LHCN-M2 (cell line): Measurements from ENCODE around the gene ABCG8. TPM values are rescaled to one million over a fixed set of nuclear protein-coding genes. Genes with fewer than 3 reads are reported as not detected.
A peak's percentile ranks its signal among the peaks of the same experiment; 100 is the strongest.

Source experiments
- DNase-seq: peaks from one replicate; pipeline ENCODE4 v3.0.0-alpha.2; 2012; ENCODE audit warnings: low read depth
- total RNA-seq: library from RNA; depleted of rRNA; stranded (reverse); fragments of >200 nt; gene quantifications from 2 replicates; pipeline ENCODE4 v1.2.3, GENCODE V29; 2014

ABCG8 gene
- total RNA-seq, 1 experiment from 2014 or later: not detected

DNA sequence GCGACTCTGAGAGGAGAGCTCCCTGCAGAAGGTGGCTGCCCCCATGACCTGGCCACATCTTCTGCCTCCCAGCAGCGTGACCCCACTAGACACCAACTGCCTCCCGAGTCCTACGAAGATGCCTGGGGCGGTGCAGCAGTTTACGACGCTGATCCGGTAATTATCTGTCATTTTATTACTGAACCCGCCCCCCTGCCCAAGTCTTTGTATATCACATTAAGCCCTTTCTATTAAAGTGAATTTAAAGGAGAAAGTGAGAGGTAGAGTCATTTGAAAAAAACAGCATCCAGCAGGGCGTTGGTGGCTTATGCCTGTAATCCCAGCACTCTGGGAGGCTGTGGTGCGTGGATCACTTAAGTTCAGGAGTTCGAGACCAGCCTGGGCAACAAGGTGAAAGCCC, 33.4 kb downstream of the ABCG8 start:
- no peak for DNase-seq

DNA sequence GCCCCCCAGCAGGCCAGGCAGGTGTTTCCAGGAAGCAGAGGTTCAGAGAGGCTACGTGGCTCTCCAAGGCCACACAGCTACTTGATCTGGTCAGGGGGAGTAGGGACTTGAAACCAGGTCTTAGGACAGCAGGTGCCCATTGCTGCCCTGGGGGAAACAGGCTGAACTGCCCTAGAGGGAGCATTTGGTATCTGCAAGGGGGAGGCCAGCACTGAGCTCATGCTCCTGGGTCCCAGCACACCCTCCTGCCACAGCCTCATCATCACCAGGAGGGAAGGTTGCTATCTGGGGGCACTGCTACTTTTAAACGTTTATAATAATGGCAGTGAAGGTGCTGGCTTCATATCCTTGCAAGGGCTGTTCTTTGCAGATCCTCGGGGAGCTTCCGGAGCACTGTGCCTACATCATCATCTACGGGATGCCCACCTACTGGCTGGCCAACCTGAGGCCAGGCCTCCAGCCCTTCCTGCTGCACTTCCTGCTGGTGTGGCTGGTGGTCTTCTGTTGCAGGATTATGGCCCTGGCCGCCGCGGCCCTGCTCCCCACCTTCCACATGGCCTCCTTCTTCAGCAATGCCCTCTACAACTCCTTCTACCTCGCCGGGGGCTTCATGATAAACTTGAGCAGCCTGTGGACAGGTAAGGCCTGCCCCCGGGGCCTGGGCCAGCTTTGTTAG, 36.1 kb downstream of the ABCG8 start:
- DNase-seq: no peak

DNA sequence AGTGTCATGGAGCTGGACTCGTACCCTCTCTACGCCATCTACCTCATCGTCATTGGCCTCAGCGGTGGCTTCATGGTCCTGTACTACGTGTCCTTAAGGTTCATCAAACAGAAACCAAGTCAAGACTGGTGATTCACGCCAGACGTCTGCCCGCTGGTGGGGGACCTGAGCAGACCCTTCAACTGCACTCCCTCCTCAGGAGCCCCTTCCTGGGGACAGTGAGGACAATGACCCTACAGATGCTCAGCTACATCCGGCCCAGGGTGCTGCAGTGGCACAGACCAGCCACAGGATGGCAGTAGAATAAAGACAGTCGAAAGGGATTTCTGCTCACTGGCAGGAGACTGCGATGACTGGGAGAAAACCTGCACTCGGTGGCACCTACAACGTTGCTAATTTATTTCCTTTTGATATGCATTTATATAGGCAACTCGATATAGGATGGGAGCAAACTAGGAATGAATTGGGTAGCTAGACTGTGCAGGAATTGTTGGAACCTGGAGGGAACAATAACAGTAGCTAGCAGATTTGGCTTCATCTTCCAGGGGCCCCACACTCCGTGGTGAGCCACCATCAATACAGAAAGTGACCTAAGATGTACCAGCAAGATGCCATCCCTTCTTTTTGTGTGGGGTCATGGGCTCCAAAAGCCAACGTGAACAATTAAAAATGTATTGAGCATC, 39.2 kb downstream of the ABCG8 start:
- peak; percentile 31 for DNase-seq

DNA sequence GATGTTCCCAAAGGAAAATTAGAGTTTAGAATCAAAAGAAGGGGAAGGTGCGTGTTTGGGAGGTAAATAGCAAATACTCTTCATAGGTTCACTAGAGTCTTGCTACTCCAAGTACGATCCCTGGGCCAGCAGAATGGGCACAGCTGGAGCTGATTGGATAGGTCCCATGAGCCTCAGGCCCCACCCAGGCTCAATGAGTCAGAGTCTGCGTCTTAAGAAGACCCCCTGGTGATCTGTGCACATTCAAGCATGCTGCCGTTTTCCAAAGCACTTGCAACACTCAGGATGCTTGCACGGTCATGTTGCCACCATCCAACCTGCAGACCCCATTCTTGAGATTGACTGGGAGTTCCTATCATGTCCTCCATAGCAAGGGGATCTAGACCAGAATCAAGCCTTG, 40.5 kb downstream of the ABCG8 start:
- peak; percentile 3 for DNase-seq

DNA sequence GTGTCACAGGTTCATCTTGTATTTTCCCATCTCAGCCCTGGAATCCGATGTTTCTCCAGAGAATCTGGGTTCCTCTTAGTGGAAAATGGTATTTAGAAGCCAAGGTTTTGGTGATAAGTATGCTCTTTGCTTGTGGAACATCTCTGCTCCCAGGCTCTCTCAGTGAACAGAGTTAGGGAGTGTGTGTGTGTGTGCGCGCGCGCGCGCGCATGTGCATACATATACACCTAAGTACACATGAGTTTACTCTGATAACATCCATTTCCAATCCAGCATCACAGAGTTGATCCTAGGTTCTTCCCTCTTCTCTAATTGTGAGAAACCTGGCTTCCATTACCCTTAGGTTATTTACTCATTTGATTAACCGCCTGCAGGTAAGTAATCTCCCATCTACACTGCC, 41.7 kb downstream of the ABCG8 start:
- DNase-seq: no peak

DNA sequence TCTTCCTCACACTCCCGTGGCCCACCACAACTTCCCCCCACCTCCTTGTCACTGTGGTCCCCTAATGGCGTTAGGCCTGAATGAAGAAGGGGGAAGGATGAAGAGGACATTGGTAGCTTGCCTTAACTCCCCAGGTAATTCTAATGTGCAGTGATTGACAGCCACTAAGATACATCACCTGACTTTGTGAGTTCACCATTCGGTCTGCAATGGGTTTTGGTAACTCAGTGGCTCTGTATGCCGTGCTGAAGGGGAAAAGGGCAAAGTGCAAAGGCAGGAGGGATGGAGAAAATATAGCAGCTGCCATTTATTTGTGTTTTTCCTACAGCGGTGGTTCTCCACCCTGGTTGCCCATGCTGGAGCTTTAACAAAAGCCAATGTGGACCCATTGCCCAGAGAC, 42.2 kb downstream of the ABCG8 start:
- DNase-seq: no peak

DNA sequence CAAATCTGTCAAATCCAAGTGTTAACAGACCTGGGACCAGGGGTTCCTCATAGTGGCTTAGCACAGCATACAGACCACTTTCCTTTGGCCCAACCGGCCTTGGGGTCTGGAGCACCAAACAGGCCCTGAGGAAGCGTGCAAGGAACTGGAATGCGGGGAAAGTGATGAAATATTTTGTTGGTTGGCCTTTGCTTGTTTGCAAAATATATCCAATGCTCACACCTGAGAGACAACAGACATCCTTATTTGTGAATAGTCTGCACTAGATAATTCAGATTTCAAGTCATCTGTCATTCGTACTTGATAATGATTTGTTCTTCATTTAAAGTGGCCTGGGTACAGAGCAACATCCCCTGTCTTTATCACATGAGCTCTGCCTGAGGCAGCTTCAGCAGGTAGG, 43.5 kb downstream of the ABCG8 start:
- DNase-seq: no peak

DNA sequence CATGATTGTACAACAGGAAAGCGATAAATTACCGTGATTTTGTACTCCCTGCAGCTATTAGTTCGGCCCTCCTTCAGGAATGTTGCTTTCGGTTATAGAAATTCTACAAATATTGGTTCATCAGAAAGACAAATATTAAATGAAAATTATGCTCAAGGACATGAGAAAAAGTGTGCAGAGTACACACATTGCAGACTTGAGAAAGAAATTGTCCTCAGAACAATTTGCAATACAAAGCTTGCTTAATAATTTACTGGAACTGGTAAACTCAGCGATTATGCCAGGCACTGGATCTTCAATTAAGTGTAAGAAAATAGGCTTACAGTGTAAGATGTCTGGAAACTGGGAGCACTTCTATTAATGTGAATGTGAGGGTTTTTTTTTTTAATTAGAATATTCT, 45.9 kb downstream of the ABCG8 start:
- no peak for DNase-seq

DNA sequence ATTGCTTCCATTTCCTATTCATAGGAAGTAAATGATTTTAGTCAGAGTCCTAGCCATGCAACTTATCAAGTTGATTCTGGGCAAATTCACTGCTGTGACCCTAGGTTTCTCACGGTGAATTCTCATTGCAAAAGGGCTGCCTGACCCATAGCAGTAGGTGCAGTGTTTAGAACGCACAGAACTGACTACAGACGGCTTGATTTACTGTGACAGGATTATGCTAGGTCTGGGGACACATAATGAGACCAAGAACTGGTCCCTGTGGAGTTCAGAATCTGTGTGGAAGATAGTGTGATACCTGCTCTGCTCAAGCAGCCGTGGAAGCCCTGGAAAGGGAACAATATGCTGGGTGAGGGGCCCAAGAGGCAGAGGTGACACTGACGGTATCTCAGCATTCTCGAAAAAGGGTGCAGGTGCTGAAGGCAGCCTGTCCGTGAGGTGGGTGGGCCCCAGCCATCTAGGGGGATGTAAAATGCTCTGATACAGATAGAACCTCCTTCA, 46.4 kb downstream of the ABCG8 start:
- no peak for DNase-seq

DNA sequence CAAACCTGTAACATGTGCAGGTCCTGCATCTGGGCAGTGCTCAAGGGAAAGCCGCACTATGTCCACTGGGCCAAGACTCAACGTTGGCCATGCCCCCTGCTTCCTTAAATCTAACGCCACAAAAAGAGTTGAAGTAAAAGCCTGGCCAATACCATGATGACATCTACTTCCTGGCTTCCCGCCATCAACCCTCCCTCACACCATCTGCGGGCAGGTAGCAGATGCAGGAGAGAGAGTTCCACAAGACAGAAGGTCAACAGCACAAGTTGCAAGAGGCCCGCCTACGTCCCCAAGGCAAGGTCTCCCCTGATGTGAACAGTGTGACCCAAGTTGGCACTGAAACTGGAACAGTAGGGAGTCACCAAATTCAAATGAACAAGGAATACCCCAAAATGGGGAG, 48.4 kb downstream of the ABCG8 start:
- no peak for DNase-seq

DNA sequence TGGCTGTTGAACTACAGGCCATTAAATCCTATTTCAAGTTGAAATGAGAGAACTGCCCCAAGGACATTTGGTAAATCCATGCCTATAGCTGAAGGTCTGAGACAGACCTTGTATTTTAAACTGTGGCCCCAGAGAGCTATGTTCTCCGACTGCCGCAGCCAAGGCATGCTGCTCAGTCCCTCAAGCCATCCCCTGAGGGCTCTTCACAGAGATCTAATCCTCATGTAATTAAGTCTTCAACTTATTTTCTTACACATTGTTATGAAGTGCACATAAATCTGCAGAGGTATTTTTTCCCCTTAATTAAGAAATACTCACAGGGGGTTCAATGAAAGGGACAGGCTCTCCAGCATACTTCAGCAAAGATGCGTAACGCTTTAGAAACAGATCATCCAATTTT, 50.6 kb downstream of the ABCG8 start:
- DNase-seq: no peak

DNA sequence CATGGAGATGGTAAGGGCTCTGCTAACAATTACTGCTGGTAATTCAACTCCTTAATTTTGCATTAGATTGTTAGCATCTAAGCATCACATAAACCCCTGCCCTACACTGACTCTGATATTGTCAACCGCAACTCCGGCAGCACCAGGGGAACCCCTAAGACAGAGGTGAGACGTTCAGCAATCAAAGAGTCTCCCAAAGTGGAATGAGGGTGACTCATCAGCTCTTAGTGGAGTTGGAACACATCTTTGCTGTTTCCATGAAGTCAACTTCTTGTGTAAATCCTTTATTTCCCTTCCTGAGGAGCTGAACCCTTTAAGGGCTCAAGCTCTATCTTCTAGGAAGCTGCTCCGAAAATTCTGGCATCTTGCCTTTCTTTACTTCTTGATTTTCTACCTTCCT, 52.1 kb downstream of the ABCG8 start:
- DNase-seq: peak; percentile 6

DNA sequence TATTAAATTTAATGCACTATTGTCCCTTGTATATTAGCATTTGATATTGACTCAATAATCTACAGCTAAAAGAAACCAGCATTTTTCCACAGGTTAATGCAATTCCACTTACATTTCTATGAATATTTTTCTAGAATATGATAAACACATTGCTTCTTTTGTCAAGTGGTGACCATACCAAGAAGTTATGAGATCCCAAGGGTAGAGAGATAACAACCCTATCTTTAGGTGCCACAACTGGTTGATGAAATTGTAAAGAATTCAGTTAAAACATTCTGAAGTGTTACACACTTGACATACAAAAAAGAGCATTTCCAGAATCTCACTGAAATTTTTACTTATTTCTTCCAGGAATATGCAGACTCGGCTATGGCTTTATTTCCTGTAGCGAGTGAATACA, 56.0 kb downstream of the ABCG8 start:
- no peak for DNase-seq

DNA sequence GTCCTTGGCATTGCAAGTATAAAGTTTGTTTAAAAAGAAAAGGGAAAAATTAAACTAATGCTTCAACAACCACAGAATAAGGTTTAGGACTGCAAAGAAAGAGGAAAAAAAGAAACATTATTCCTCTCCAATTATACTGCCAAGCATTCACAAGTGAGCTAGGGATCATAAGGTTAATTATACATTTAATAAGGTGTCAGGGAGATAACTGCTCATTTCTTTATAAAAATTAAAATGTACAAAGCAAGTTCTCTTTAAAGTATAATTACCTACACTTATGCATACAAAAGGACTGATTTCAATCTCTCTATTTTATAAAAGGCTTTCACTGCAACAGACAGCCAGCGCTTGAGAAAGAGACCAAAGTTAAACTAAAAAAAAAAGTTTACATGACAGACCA, 58.1 kb downstream of the ABCG8 start:
- DNase-seq: no peak

DNA sequence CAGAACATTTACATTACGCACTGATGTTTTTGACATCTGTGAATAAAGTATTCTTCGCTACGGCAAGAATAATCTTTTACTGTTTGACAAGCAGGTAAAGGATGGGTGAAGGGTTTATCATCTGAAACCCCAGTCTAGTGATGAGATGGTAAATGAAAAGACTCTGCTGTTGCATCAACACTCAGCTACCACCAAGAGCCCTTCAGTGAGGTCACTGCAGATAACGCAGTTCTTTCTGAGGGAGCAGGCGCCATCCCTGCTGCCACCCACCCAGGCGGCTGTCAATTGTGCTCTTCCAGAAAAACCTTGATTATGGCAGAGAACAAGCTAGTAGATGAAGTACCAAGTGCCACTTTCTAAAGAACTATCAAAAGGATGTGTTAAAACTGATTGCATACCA, 58.7 kb downstream of the ABCG8 start:
- no peak for DNase-seq

DNA sequence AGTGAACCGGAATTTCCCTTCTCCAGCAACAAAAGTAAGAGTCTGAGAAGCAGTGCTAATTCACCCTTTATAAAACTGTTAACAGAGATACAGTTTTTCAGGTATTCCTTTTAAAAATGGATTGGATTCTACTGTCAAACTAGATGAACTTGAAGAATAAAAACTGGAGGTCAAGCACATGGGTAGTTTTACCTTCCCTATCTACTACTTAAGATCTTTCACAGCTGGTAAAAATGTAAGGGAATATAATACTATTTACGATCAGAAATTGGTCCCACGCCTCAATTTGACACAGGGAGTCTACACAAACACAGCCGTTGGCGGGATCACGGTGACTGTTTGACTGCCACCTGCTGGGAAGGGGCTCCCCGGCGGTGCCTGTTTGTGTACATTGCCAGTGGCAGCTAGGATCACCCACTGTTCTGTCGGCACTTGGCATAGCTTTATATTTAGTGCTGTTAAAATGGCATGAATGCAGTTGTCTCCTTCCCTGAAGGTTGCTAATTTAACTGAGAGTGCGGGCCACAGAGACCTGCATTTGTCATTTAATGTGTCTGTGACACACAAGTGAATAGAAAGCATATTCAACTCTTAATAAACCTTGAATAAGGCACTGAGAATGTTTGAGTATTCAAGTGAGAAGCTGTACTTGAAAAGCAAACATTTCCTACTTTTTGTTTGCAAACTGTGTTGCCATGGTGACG, 59.5 kb downstream of the ABCG8 start:
- DNase-seq: no peak

DNA sequence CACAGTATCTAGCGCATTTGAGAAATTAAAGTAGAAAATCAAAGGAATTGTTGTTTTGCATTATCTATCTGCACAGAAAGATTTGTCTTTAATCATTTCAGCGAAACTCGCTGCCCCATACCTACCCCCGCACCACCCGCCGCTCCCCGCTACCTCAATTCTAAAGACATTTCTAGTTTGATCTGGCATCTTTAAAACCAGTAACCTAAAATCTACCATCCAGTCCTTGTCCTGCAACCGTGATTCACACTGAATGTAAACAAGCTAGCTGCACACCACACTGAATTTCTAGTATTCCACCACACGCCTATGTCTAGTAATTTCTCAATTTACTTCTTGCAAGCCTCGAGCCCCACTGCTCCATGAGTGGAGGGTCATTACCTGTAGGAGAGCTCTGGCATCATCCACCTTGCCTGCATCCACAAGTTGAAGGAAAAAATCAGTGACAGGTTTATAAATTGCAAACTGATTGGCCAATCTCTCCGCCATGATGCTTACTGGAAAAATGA, 60.1 kb downstream of the ABCG8 start:
- DNase-seq: no peak

DNA sequence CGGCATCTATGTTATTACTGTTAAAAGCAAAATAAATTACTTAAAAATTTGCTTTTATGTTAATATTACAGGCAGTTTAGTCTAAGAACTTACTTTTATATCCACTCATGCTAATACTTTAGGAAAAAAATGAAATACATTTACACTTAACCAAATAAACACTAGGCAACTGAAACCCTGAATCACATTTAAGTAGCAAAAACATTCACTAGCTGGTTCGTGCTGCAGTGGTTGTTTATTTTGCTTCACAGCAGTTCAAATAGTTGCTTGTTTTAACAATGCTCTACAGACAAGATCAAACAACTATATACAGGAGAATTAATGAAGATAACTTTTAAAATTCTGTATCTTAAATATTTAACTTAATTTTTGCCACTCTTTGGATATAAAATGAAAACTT, 60.8 kb downstream of the ABCG8 start:
- no peak for DNase-seq

DNA sequence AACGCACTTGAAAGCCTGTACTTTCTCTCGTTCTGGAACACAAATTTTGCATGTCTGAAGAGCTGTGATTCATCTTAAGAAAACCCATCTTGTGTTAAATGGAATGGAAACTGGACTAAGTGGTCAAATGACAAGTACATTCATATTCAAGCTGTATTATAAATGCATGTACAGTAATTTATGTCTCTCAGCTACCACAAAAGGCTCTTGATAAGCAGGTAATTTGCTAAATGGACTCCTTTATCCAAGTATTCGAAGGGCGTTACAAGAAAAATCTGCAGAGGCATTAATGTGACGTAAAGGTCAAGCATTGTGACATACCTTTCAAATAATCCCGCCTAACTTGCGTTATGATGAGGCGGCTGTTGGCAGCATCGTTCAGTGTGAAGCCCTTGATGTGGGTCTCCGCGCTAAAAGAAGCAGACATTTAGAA, 66.6 kb downstream of the ABCG8 start:
- DNase-seq: no peak

DNA sequence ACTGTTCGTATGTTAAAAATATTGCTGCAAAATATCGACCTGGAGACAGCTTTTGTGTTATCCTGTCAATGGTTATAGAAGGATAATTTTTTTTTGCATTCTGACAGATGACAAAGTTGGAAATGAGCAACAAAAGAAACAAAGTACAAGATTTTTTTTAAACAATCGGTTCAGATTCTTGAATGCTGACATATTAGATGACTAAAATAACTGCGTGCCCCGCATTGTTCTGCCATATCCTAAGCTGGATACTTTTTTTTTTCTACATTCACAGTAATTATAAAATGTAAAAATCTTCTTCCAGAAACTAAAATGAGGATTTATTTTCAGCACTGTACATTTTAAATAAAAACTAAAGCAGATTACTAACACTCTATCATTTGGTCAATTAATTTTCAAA, 67.1 kb downstream of the ABCG8 start:
- no peak for DNase-seq

DNA sequence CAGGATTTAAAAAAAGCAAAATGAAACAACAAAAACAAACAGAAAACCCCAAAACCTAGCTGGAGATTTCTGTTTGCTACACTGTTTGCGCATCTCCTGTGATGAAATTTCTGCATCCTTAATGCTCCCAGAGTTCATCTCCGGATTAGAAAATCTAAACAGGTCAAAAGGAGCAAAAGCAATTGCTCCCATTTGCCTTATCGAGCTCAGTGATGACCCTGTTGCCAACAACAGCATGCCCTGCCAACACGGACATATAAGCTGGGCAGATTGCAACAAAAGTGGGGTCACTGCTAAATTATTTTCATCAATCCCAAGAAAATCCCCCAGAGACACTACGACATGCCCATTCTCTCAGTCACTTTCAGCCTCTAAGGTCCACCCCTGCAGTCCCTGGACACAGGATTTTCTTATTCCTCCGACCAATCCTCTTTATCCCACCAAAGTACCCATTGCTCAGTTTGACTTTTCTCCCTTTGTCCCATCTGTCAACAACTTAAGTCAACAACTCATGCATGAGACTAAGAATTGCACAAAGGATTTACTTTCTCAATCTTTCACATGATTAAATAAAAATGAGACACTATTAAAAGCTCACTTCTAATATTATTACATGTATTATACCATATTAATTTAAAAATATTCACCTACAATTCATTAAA, 67.8 kb downstream of the ABCG8 start:
- no peak for DNase-seq
